Tibial nerve (tissue), 4 donors: ENCODE results near the gene SPTA1. TPM values are rescaled to one million over a fixed set of nuclear protein-coding genes. Genes with fewer than 3 reads are reported as not detected.

Experiments used
- DNase-seq, 2 donors: peaks; one replicate each; pipeline ENCODE4 v3.0.0-alpha.2; 2019; ENCODE audit warnings: low spot score in 2 of 2
- H3K27ac ChIP-seq, 4 donors: fragments of 200-600 bp; sonication (generic) in 3 of 4; one replicate each; pipeline ENCODE4 v1.5.1; 2017 to 2019; ENCODE audit warnings: mild to moderate bottlenecking in 1 of 4
- H3K27me3 ChIP-seq, 2 donors: fragments of 200-600 bp; sonication (generic) in 1 of 2; one replicate each; pipeline versions ENCODE4 v1.5.1 to v1.6.0; 2017 to 2019
- H3K36me3 ChIP-seq, 3 donors: fragments of 200-600 bp; sonication (generic); one replicate each; pipeline ENCODE4 v1.5.1; 2018 to 2019
- H3K4me1 ChIP-seq, 4 donors: fragments of 200-600 bp; sonication (generic) in 3 of 4; one replicate each; pipeline ENCODE4 v1.5.1; 2017 to 2019
- H3K4me3 ChIP-seq, 4 donors: fragments of 200-600 bp; sonication (generic) in 3 of 4; one replicate each; pipeline ENCODE4 v1.5.1; 2017 to 2019; ENCODE audit warnings: mild to moderate bottlenecking in 1 of 4, moderate library complexity in 1 of 4
- H3K9me3 ChIP-seq, 4 donors: fragments of 200-600 bp; sonication (generic) in 3 of 4; one replicate each; pipeline ENCODE4 v1.5.1; 2017 to 2019
- CTCF ChIP-seq, 5 experiments: fragments of 200-600 bp in 3 of 5; fragments of 450-650 bp in 2 of 5; sonication (generic) in 3 of 5; IDR thresholded peaks; one replicate each; pipeline ENCODE4 v1.5.1; 2016 to 2019; ENCODE audit warnings: antibody characterized with exemption in 5 of 5, mild to moderate bottlenecking in 3 of 5, moderate library complexity in 2 of 5
- EP300 ChIP-seq, 2 donors: sonication (generic); formaldehyde crosslinking; IDR thresholded peaks; one replicate each; pipeline ENCODE4 v1.6.1; 2017; ENCODE audit warnings: antibody characterized with exemption in 2 of 2, mild to moderate bottlenecking in 1 of 2
- POLR2A ChIP-seq, 2 donors: fragments of 450-650 bp; IDR thresholded peaks; one replicate each; pipeline ENCODE4 v1.6.1; 2017; ENCODE audit warnings: antibody characterized with exemption in 2 of 2, mild to moderate bottlenecking in 2 of 2, moderate library complexity in 2 of 2
- WGBS, 2 donors: methylation state at CpG; one replicate each; pipeline ENCODE4 v1.1.5; 2018; 5-methylcytosine and 5-hydroxymethylcytosine counted together
- total RNA-seq, 4 donors: library from RNA; depleted of rRNA; stranded (reverse); fragments of >200 nt; gene quantifications; one replicate each; pipeline ENCODE4 v1.1.0, GENCODE V29; 2016

The SPTA1 gene
- total RNA-seq, 4 donors from 2014 or later, result 0.21 TPM; not detected in 3

GRCh38 chr1:158607296-158607695, 79.2 kb downstream of the SPTA1 start:
- TF ChIP-seq POLR2A (IDR thresholded peaks at IDR 0.05), result no peak
- no peak for TF ChIP-seq EP300 (IDR thresholded peaks at IDR 0.05)
- TF ChIP-seq CTCF (IDR thresholded peaks at IDR 0.05), result no peak
- 80 to 88% methylated on average over 1 of the region's 1 CpG for WGBS, 2 donors
- Histone ChIP-seq H3K27ac (no peak overlapping the region), H3K9me3 (no peaks in the 10 kb centered on the region), H3K27me3 (no peaks in the 10 kb centered on the region), H3K4me3 (no peak overlapping the region), H3K36me3 (no peaks in the 10 kb centered on the region), H3K4me1 (no peaks in the 10 kb centered on the region)
- DNase-seq, result no peak

GRCh38 chr1:158604968-158605367, 81.5 kb downstream of the SPTA1 start, which contains the start of gene OR10Z1:
Gene OR10Z1 (plus strand): TSS chr1:158605268. CDS start chr1:158606439, 1,171 bp downstream.
- no peaks in the 10 kb centered on the region for H3K27me3 ChIP-seq
- no peaks in the 10 kb centered on the region for H3K4me1 ChIP-seq
- no peaks in the 10 kb centered on the region for H3K9me3 ChIP-seq
- DNase-seq, result no peak
- WGBS, 2 donors, result 77 to 86% methylated on average over 1 of the region's 1 CpG
- TF ChIP-seq EP300 (IDR thresholded peaks at IDR 0.05) (no peak), CTCF (IDR thresholded peaks at IDR 0.05) (no peak), POLR2A (IDR thresholded peaks at IDR 0.05) (no peak)
- no peak within 1 kb of the TSS for H3K27ac ChIP-seq
- no peaks in the 10 kb centered on the region for H3K36me3 ChIP-seq
- H3K4me3 ChIP-seq, result no peak within 1 kb of the TSS

- Histone ChIP-seq H3K4me3 (no peak overlapping the region), H3K27ac (no peak overlapping the region), H3K4me1 (no peaks in the 10 kb centered on the region), H3K27me3 (no peaks in the 10 kb centered on the region), H3K36me3 (no peaks in the 10 kb centered on the region), H3K9me3 (peaks cover 0 to 31% (median 5%) of the 10 kb centered on the region in 4 donors)
- no peak for DNase-seq
- TF ChIP-seq POLR2A (IDR thresholded peaks at IDR 0.05) (no peak), CTCF (IDR thresholded peaks at IDR 0.05) (no peak), EP300 (IDR thresholded peaks at IDR 0.05) (no peak)
- 91 to 93% methylated on average over 2 of the region's 2 CpGs for WGBS, 2 donors
These were observed 85.8 kb downstream of the SPTA1 start for GRCh38 chr1:158600735-158601134.

GRCh38 chr1:158586942-158587341, 99.6 kb downstream of the SPTA1 start:
- Histone ChIP-seq H3K9me3 (peaks cover 0 to 22% (median 0%) of the 10 kb centered on the region in 4 donors), H3K36me3 (no peaks in the 10 kb centered on the region), H3K4me1 (no peaks in the 10 kb centered on the region), H3K27ac (no peak overlapping the region), H3K27me3 (no peaks in the 10 kb centered on the region), H3K4me3 (no peak overlapping the region)
- DNase-seq, result no peak
- 78 to 83% methylated on average over 1 of the region's 1 CpG for WGBS, 2 donors
- no peak for TF ChIP-seq EP300 (IDR thresholded peaks at IDR 0.05)
- no peak for TF ChIP-seq CTCF (IDR thresholded peaks at IDR 0.05)
- TF ChIP-seq POLR2A (IDR thresholded peaks at IDR 0.05), result no peak

GRCh38 chr1:158583962-158584361, 102.6 kb downstream of the SPTA1 start:
- Histone ChIP-seq H3K27me3 (no peaks in the 10 kb centered on the region), H3K9me3 (peaks cover 0 to 20% (median 0%) of the 10 kb centered on the region in 4 donors), H3K4me1 (no peaks in the 10 kb centered on the region), H3K4me3 (no peak overlapping the region), H3K36me3 (no peaks in the 10 kb centered on the region), H3K27ac (no peak overlapping the region)
- 81 to 82% methylated on average over 4 of the region's 4 CpGs for WGBS, 2 donors
- TF ChIP-seq EP300 (IDR thresholded peaks at IDR 0.05), result no peak
- TF ChIP-seq CTCF (IDR thresholded peaks at IDR 0.05), result no peak
- no peak for TF ChIP-seq POLR2A (IDR thresholded peaks at IDR 0.05)
- no peak for DNase-seq
